Activated T-cell treated with anti-CD3 and anti-CD28 coated beads, Interleukin-2, amount 50 U/mL, for 4 hours (primary cell): ENCODE measurements around the gene CCDC12. TPM values are rescaled to one million over a fixed set of nuclear protein-coding genes. Genes with fewer than 3 reads are reported as not detected.
"Not testable (repeated sequence)": the region's sequence is repeated elsewhere in the genome, so short reads cannot be mapped to it uniquely, and the experiment has no call there.

ENCODE experiments used
- ATAC-seq, 2 donors: fragments of 200-7000 bp; cut with Tn5 transposase; one replicate each; pipeline ENCODE4 v1.10.0; 2021
- DNase-seq: peaks from one replicate; pipeline ENCODE4 v3.0.0-alpha.2; 2020
- H3K27me3 Mint-ChIP-seq: one replicate; pipeline ENCODE4 v1.8.0; 2021; ENCODE audit warnings: low read depth, mixed read lengths
- H3K36me3 Mint-ChIP-seq: one replicate; pipeline ENCODE4 v1.8.0; 2022; ENCODE audit warnings: mixed read lengths; ENCODE audit not compliant: insufficient read depth
- H3K4me1 Mint-ChIP-seq: one replicate; pipeline ENCODE4 v1.8.0; 2021; ENCODE audit warnings: low read depth, mixed read lengths
- H3K4me3 Mint-ChIP-seq: one replicate; pipeline ENCODE4 v1.8.0; 2021; ENCODE audit warnings: mild to moderate bottlenecking, moderate library complexity, mixed read lengths
- H3K9me3 Mint-ChIP-seq: one replicate; pipeline ENCODE4 v1.8.0; 2021; ENCODE audit warnings: mixed read lengths
- total RNA-seq, 3 donors: library from RNA; stranded (reverse); gene quantifications; one replicate each; pipeline ENCODE4 v1.2.1, GENCODE V29; 2021

Gene CCDC12
- total RNA-seq, 3 donors from 2014 or later, result 75.9 to 77.6 (median 76.5) TPM

DNA sequence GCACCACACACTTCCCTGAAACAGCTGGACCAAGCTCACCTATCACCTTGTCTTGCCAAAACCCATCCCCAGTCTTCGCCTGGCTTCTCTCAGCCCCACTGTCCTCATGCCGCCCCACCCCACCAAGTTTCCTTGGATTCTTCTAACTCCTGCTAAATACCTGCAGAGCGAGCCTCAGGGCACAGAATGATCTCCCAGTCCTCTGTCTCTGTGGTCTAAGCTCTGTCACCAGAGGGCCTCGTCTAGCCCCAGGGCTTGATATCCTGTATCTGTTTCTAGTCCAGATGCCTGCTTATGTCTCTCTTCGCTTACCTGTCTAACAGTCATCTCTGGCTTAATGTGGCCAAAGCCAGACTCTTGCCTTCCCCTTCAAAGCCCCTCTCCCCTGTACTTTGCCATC is 9.7 kb downstream of the CCDC12 start:
- no peaks in the 10 kb centered on the region for H3K9me3 Mint-ChIP-seq
- peaks cover 23% of the 10 kb centered on the region for H3K36me3 Mint-ChIP-seq
- peak in 1 of 2 donors; percentile 15 for ATAC-seq
- no peak for DNase-seq
- peak overlapping the region; percentile 10 for H3K4me3 Mint-ChIP-seq
- H3K27me3 Mint-ChIP-seq, result no peaks in the 10 kb centered on the region
- H3K4me1 Mint-ChIP-seq, result peaks cover 78% of the 10 kb centered on the region

GRCh38 chr3:46965151-46965550 is 11.4 kb downstream of the CCDC12 start:
- DNase-seq, result no peak
- Mint-ChIP-seq H3K36me3 (peaks cover 18% of the 10 kb centered on the region), H3K9me3 (no peaks in the 10 kb centered on the region), H3K27me3 (no peaks in the 10 kb centered on the region), H3K4me1 (peaks cover 78% of the 10 kb centered on the region), H3K4me3 (no peak overlapping the region)
- no peak for ATAC-seq

- not testable (repeated sequence) for H3K27me3 Mint-ChIP-seq, DNase-seq
Observed at GRCh38 chr3:46964038-46964590, 12.4 kb downstream of the CCDC12 start.

DNA sequence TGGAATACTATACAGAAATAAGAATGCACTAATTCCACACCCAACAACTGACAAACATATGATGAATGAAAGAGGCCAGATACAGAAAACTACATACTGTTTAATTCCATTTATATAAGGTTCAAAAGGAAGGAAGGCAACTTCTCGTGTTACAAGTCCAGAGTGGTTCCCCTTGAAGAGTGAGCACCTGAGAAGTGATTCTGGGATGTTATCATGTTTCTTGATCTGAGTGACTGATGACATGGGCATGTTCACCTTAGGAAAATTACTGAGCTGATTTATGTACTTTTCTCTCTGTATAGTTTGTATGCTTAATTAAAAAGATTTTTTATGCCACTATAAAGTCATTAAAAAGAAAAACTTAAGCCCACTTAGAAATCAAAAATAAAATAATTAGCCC is 13.6 kb downstream of the CCDC12 start:
- DNase-seq (no peak), ATAC-seq (no peak)
- Mint-ChIP-seq H3K36me3 (peaks cover 12% of the 10 kb centered on the region), H3K27me3 (no peaks in the 10 kb centered on the region), H3K4me1 (peaks cover 77% of the 10 kb centered on the region), H3K4me3 (no peak overlapping the region), H3K9me3 (no peaks in the 10 kb centered on the region)

More at GRCh38 chr3:46964038-46964590, 12.4 kb downstream of the CCDC12 start:
- H3K4me3 Mint-ChIP-seq, H3K9me3 Mint-ChIP-seq, ATAC-seq: not testable (repeated sequence)
- peaks cover 78% of the 10 kb centered on the region for H3K4me1 Mint-ChIP-seq
- H3K36me3 Mint-ChIP-seq, result peaks cover 14% of the 10 kb centered on the region

GRCh38 chr3:46962427-46962826 is 14.1 kb downstream of the CCDC12 start:
- no peak for ATAC-seq
- peaks cover 77% of the 10 kb centered on the region for H3K4me1 Mint-ChIP-seq

GRCh38 chr3:46960835-46961234 is 15.7 kb downstream of the CCDC12 start:
- ATAC-seq (no peak), DNase-seq (no peak)
- Mint-ChIP-seq H3K4me1 (peaks cover 80% of the 10 kb centered on the region), H3K4me3 (no peak overlapping the region), H3K9me3 (no peaks in the 10 kb centered on the region), H3K27me3 (no peaks in the 10 kb centered on the region), H3K36me3 (peaks cover 11% of the 10 kb centered on the region)

More at GRCh38 chr3:46962427-46962826, 14.1 kb downstream of the CCDC12 start:
- Mint-ChIP-seq H3K36me3 (peaks cover 12% of the 10 kb centered on the region), H3K4me3 (no peak overlapping the region), H3K27me3 (no peaks in the 10 kb centered on the region), H3K9me3 (no peaks in the 10 kb centered on the region)
- DNase-seq, result no peak

- H3K27me3 Mint-ChIP-seq, result no peaks in the 10 kb centered on the region
- peaks cover 80% of the 10 kb centered on the region for H3K4me1 Mint-ChIP-seq
- H3K9me3 Mint-ChIP-seq, result no peaks in the 10 kb centered on the region
- DNase-seq, result no peak
- ATAC-seq, result peak in 1 of 2 donors; percentile 12
- peak overlapping the region; percentile 43 for H3K4me3 Mint-ChIP-seq
- H3K36me3 Mint-ChIP-seq, result peaks cover 12% of the 10 kb centered on the region
Observed at GRCh38 chr3:46960081-46960701, 16.4 kb downstream of the CCDC12 start.

DNA sequence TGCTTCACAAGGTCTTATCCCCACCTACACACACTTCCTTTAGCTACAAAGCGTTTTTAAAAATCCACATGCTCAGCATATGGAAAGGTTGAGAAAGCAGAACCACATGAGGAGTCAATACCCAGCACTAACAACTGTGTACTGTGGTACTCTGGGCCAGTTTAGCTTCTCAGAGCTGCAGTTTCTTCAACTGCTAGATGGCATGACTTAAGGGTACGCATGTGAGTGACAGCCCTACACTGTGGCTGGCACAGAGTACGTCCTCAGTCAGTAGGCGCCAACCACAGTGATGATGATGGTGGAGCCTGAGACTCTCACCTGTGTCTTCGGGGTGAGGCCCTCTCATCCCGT is 17.4 kb downstream of the CCDC12 start:
- ATAC-seq (peak; percentile 92 to 94), DNase-seq (peak; percentile 50)
- Mint-ChIP-seq H3K9me3 (no peaks in the 10 kb centered on the region), H3K4me1 (peaks cover 87% of the 10 kb centered on the region), H3K4me3 (peak overlapping the region; percentile 59), H3K36me3 (peaks cover 13% of the 10 kb centered on the region), H3K27me3 (no peaks in the 10 kb centered on the region)

- H3K36me3 Mint-ChIP-seq, result peaks cover 13% of the 10 kb centered on the region
- H3K4me1 Mint-ChIP-seq, result peaks cover 92% of the 10 kb centered on the region
- no peak for DNase-seq
- peak overlapping the region; percentile 59 for H3K4me3 Mint-ChIP-seq
- no peaks in the 10 kb centered on the region for H3K9me3 Mint-ChIP-seq
- ATAC-seq, result no peak
- H3K27me3 Mint-ChIP-seq, result no peaks in the 10 kb centered on the region
Observed at GRCh38 chr3:46958467-46959160, 17.9 kb downstream of the CCDC12 start.

DNA sequence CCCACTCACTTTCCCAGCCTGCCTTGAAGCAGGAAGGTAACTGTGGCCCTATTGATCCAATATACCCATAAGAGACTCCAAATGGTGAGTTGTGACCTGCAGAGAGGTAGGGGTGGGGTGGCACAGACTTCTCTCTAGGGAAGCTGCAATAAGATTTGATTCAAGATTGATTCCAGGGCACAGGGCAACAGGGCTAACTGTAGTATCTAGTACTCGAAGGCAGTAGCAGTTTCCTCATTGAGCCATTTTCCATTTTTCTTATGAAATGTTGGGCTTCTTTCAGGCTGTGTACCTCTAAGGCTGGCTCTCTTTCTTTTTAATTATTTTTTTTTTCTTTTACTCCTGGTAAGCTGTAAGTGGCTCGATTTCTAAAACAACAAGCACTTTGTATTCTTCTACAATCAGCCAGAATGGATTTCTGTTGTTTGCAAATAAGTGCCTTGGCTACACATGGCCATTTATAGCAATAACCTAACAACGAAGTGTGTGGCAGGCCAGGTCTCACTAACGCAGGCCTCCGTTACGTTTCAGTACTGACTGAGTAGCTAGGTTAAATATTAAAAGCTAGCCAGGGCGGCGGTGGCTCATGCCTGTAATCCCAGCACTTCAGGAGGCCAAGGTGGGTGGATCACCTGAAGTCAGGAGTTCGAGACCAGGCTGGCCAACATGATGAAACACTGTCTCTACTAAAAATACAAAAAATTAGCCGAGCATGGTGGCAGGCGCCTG is 19.3 kb downstream of the CCDC12 start:
- no peak for DNase-seq
- H3K4me1 Mint-ChIP-seq, result peaks cover 94% of the 10 kb centered on the region
- ATAC-seq, result no peak
- no peak overlapping the region for H3K4me3 Mint-ChIP-seq
- H3K36me3 Mint-ChIP-seq, result peaks cover 9% of the 10 kb centered on the region
- no peaks in the 10 kb centered on the region for H3K9me3 Mint-ChIP-seq
- H3K27me3 Mint-ChIP-seq, result no peaks in the 10 kb centered on the region

DNA sequence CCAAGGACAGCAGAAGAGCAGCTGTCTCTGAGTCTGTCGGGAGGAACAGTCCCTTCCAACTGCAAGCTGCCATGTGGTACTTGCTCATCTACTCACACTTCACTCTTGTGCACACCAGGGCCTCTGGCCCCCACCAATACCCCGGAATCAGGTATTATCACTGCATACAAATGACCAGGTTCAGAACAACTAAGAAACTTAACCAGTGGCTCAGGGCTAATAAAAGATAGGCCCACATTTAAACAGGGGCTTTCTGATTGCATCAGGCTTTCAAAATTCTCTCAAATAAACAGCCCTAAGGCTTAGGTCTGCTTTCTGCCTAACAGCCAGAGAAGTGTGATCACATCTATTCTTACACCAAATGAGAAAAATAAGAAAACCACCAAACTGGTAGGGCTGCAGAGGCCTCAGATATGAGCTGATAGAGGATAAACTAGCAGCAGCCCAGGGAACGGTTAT is 20.7 kb downstream of the CCDC12 start:
- Mint-ChIP-seq H3K4me3 (peak overlapping the region; percentile 53), H3K36me3 (peaks cover 12% of the 10 kb centered on the region), H3K9me3 (no peaks in the 10 kb centered on the region), H3K27me3 (no peaks in the 10 kb centered on the region), H3K4me1 (peaks cover 92% of the 10 kb centered on the region)
- DNase-seq (no peak), ATAC-seq (peak in 1 of 2 donors; percentile 10)

DNA sequence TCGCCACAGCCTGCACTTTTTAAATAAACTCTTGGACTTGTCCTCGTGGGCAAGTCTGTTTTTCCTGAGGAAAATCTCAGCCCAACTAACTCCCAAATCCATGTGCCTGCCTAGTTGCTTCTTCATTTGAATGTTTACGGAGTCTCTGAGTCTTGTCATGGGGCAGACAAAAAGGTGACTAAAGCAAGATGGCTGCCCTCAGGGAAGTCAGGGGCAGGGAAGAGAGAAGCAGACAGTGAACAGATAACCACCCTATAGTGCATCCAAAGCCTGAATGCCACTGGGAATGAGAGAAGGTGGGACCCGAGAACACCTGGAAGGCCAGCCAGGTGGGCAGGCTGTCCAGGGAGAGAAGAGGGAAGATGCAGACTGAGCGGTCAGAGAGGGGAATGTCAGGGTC is 21.4 kb downstream of the CCDC12 start:
- Mint-ChIP-seq H3K36me3 (peaks cover 11% of the 10 kb centered on the region), H3K9me3 (no peaks in the 10 kb centered on the region), H3K27me3 (no peaks in the 10 kb centered on the region)

DNA sequence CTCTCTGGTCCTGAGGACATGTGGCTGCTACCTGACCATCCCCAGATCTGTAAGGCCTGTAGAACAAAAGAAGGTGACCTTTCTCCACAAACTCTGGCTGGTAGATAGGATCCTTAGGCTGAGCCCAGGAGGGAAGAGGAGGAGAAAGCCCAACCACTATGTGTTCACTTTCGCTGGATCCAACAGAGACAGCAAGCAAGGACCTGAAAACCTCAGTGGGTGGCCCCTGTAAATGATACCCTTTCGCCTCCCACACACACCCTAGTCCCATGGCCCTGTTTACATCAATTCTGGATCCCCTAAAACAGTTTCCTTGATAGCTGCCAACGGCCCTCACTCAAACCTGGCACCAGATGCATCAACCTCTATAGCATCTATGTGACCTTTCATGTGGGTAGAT is 22.4 kb downstream of the CCDC12 start:
- Mint-ChIP-seq H3K9me3 (no peaks in the 10 kb centered on the region), H3K4me3 (peak overlapping the region; percentile 47), H3K36me3 (peaks cover 11% of the 10 kb centered on the region), H3K27me3 (no peaks in the 10 kb centered on the region), H3K4me1 (peaks cover 92% of the 10 kb centered on the region)
- no peak for ATAC-seq
- DNase-seq, result no peak

More for the DNA sequence above, 21.4 kb downstream of the CCDC12 start:
- ATAC-seq, result no peak
- Mint-ChIP-seq H3K4me3 (peak overlapping the region; percentile 53), H3K4me1 (peaks cover 92% of the 10 kb centered on the region)
- DNase-seq, result no peak

DNA sequence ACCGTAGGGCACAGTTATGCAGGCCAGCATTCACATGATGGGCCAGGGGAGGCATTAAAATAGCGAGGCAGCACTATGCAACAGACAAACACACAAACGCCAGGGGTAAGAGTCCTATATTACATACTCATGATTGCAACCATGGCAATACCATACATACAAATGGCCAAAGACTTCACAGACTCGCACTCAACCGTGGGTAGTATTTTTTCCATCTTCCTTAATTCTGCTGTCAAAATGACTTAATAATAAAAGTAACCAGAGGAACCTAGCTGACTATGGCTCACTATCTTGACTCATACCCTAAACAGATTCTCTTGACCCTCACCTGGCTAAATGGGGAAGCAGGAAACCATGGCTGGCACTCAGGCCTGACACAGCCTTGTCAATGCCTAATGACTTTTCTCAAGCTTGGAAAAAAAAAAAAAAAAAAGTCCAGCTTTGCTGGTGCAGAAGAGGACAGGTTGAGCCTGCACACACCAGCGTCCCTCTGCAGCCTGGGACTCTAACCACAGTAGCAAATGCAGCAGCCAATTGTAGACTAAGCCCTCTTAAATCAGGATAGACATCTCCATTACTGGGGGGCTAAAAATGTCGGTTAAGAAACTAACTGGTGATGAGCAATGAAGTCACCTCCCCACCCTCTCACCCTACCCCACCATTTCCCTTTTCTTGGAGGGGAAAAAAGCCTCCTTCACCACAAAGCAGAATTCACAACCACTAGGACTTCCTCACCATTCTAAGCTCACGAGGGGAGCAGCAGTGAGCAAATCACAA is 23.1 kb downstream of the CCDC12 start:
- H3K4me1 Mint-ChIP-seq, result peaks cover 92% of the 10 kb centered on the region
- DNase-seq, result no peak

More for the DNA sequence above, 23.1 kb downstream of the CCDC12 start:
- Mint-ChIP-seq H3K9me3 (no peaks in the 10 kb centered on the region), H3K27me3 (no peaks in the 10 kb centered on the region), H3K4me3 (peak overlapping the region; percentile 47), H3K36me3 (peaks cover 11% of the 10 kb centered on the region)
- ATAC-seq, result peak; percentile 25 to 60
